DMS114 treated with DMSO at 0.1 percent for 48 hours (cell line): ENCODE results near the gene UCHL5.
"Not testable (repeated sequence)": the region's sequence is repeated elsewhere in the genome, so short reads cannot be mapped to it uniquely, and the experiment has no call there.

ENCODE experiments used
- DNase-seq: peaks from one replicate; lab custom pipeline; 2025; ENCODE audit not compliant: unreplicated experiment; lab: John Stamatoyannopoulos, UW

The UCHL5 gene

DNA sequence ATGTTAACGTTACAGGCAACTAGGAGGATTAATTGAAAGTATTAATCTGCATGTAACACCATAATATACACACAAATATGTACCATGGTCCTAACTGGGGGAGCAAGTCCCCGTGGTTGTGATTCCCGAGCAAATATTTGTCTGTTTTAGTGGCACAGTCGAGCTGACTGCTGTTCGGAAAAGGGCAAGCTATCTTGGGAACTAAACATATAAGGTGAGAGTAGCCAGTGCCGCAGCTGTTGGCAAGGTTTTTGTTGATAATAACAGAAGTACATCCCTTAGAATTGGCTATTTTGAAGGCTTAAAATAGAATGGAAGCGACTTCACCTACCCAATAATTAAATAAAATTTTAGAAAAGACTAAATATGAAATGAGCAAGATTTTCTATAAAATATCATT is 45.5 kb downstream of the UCHL5 start:
- DNase-seq = no peak

- DNase-seq = no peak
Measured at GRCh38 chr1:193013005-193013404, 46.2 kb downstream of the UCHL5 start.

- DNase-seq = no peak
Measured at GRCh38 chr1:193011406-193011805, 47.8 kb downstream of the UCHL5 start.

DNA sequence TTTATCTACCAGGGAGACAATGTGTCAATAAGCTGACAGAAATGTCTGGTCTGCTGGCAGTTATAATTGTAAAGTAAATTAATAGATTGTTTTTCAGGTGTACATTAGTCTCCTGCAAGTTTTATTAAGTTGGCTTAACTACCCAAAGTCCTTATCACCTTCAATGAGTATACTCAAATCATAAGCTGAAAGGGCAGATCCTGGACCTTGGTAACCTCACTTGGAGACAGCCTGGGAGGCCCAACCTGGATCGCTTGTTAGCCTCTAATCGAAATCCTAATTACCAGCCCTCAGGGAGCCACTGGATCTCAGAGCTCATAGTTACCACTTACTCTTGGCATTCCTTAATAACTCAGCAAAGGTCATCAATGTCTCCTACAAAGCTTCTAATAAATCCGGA is 49.7 kb downstream of the UCHL5 start:
- DNase-seq = no peak

DNA sequence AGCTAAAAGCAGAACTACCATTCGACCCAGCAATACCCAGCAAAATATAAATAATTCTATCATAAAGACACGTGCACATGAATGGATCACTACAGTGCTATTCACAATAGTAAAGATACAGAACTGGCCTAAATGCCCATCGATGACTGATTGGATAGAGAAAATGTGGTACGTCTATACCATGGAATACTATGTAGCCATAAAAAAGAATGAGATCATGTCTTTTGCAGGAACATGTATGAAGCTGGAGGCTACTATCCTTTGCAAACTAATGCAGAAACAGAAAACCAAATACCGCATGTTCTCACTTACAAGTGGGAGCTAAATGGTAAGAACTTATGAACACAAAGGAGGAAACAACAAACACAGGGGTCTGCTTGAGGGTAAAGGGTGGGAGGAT is 53.4 kb downstream of the UCHL5 start:
- no peak for DNase-seq

DNA sequence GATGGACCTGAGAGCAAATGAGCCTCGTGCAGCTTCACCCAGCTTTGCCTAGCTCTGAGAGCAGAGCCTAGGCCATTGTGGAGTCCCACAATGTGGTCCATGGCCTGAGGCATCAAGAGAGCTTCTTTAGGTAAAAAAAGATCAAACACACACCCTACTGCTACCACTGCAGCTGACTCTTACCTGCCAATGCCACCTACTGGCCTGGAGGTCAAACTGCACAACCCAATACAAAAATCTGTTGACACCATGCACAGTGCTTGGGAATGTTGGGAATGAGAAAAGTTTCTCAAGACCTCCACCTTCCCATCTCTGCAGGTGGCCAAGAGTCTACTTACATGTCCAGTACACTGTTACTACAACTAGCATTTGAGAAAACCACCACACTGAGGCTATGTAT is 60.6 kb downstream of the UCHL5 start:
- DNase-seq = no peak

DNA sequence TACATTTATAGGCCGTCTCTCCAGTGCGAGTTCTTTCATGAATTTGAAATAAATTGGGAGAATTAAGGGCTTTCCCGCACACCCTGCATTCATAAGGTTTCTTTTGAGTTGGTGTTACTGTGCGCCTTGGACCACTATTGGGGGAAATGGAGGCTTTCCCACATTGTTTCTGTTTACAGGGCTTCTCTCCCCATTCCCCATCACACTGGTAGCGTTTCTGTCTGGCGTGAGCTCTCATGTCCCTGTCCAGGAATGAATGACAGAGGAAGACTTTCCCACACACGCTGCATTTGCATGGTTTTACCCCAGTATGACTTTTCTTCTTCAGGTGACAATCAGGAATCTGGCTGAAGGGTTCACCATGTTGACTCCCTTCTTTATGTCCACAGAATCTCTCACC is 65.0 kb downstream of the UCHL5 start:
- DNase-seq = no peak

GRCh38 chr1:192993426-192994085 is 65.6 kb downstream of the UCHL5 start:
- DNase-seq = no peak

DNA sequence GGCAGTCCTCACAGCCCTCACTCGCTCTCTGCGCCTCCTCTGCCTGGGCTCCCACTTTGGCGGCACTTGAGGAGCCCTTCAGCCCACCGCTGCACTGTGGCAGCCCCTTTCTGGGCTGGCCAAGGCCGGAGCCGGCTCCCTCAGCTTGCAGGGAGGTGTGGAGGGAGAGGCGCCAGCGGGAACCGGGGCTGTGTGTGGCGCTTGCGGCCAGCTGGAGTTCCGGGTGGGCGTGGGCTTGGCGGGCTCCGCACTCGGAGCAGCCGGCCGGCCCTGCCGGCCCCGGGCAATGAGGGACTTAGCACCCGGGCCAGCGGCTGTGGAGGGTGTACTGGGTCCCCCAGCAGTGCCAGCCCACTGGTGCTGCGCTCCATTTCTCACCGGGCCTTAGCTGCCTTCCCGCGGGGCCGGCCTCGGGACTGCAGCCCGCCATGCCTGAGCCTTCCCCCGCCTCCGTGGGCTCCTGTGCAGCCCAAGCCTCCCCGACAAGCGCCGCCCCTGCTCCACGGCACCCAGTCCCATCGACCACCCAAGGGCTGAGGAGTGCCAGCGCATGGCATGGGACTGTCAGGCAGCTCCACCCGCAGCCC is 72.3 kb downstream of the UCHL5 start:
- not testable (repeated sequence) for DNase-seq

- no peak for DNase-seq
Measured at GRCh38 chr1:192986110-192986747, 72.9 kb downstream of the UCHL5 start.

DNA sequence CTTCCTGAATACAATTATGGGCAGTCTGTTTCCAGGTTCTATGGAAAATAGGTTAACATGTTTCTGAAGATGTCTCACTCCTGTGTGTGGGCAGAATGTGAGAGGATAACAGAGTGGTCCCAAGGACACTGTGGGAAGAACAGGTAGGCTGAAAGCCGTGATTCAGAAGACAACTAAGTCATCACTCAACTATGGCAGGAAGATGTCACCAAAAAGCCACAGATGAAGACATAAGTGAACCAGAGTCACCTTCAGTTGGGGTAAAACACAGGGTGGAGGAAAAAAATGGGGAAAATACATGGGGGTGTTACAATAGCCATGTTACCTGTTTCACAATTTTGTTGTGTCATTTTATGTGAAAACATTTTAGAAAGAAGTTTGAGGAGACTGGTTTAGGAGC is 75.1 kb downstream of the UCHL5 start:
- DNase-seq = no peak

- DNase-seq = no peak
Measured at GRCh38 chr1:192983349-192983980, 75.7 kb downstream of the UCHL5 start.

DNA sequence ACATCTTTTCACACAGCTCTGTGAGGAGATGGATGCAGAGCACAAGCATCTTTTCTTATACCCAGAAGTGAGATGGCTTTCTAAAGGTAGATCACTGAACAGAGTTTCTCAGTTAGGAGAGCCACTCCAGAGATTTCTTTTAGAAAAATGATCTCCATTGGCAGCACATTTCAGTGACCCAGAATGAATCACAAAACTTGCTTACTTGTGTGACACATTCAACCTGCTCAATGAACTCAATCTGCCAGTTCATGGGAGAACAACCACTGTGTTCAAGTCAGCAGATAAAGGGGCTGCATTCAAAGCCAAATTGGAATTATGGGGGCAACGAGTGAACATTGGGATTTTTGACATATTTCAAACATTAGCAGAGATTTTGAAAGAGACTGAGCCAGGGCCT is 78.3 kb downstream of the UCHL5 start:
- DNase-seq = no peak

DNA sequence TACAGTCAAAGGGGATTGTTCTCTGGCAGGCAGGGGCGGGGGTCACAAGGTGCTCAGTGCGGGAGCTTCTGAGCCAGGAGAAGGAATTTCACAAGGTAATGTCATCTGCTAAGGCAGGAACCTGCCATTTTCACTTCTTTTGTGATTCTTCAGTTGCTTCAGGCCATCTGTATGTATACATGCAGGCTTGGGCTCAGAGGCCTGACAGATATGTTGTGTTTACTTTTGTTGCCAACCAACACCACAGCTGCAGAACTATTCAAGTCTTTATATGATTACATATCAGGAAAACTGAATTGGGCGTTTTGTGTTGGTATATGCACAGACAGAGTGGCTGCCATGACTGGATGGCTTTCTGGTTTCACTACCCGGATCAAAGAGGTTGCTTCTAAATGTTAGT is 78.8 kb downstream of the UCHL5 start:
- not testable (repeated sequence) for DNase-seq

DNA sequence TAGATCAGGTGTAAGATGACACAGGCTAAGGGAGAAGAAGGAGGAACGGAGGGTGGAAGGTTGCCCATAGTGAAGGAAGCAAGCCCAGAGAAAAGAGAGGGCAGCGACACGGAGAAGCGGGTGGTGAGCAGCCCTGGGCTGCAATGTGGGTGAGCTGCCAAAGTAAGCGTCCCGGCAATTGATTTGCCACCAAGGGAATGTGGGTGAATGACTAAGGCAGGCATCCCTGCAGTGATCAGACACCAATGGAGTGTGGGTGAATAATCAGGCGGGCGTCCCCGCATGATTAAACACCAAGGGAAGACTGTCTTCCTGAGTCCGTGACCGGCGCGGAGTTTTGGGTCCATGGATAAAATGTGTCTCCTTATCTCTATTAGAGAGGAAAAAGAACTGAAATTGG is 79.6 kb downstream of the UCHL5 start:
- DNase-seq = no peak

GRCh38 chr1:192978195-192978710 is 80.9 kb downstream of the UCHL5 start:
- no peak for DNase-seq

DNA sequence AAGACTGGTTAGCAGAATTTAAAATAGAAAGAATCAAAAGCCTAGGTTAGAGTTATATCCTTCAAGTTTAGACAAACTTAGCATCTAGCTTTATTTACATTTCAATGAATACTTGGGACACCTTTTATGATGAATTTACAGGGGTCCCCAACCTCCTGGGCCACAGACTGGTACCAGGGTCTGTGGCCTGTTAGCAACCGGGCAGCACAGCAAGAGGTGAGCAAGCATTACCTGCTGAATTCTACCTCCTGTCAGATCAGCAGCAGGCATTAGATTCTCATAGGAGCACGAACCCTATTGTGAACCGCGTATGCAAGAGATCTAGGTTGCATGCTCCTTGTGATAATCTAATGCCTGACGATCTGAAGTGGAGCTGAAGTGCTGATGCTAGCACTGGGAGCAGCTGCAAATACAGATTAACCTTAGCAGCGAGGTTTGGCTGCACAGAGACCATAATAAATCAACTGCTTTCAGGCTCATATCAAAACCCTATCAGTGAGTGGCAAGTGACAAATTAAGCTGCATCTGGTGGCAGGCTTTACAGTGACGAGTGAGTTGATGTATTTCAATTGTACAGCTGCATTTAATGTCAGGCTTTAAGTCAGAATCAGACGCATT is 82.0 kb downstream of the UCHL5 start:
- DNase-seq = no peak

GRCh38 chr1:192976576-192976975 is 82.6 kb downstream of the UCHL5 start:
- no peak for DNase-seq

DNA sequence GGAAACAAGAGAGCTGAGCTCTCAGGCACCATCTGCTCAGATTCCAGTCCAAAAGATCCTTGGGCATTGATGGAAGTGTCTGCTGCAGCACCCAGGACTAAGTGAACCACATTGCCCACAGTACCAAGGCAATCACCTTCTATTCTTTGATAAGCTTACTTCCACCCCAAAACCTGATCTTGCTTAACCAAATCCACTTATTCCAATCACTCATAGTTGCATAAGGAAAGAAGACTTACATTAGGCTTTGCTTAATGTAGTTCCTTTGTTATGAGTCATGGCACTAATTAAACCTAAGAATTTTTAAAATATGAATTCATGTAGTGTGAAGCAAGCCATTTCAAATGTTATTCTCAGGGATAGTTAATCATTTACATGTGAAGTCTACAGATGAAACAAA is 84.5 kb downstream of the UCHL5 start:
- DNase-seq = no peak

GRCh38 chr1:192973988-192974387 is 85.2 kb downstream of the UCHL5 start:
- DNase-seq = no peak

GRCh38 chr1:192973202-192973601 is 86.0 kb downstream of the UCHL5 start:
- no peak for DNase-seq

- DNase-seq = no peak
Measured at GRCh38 chr1:192969091-192969490, 90.1 kb downstream of the UCHL5 start.
